Skeletal muscle cell (primary cell): ENCODE results near the gene CELF5.
"Not testable (repeated sequence)": the region's sequence is repeated elsewhere in the genome, so short reads cannot be mapped to it uniquely, and the experiment has no call there.

ENCODE experiments used
- DNase-seq: peaks from one replicate; pipeline ENCODE4 v3.0.0-alpha.2; 2010; ENCODE audit warnings: low read depth
- H3K4me3 ChIP-seq: 2 replicates; pipeline ENCODE4 v1.5.1; 2011; ENCODE audit warnings: low read depth, mild to moderate bottlenecking, control low read depth, low read length, moderate library complexity

Gene CELF5

DNA sequence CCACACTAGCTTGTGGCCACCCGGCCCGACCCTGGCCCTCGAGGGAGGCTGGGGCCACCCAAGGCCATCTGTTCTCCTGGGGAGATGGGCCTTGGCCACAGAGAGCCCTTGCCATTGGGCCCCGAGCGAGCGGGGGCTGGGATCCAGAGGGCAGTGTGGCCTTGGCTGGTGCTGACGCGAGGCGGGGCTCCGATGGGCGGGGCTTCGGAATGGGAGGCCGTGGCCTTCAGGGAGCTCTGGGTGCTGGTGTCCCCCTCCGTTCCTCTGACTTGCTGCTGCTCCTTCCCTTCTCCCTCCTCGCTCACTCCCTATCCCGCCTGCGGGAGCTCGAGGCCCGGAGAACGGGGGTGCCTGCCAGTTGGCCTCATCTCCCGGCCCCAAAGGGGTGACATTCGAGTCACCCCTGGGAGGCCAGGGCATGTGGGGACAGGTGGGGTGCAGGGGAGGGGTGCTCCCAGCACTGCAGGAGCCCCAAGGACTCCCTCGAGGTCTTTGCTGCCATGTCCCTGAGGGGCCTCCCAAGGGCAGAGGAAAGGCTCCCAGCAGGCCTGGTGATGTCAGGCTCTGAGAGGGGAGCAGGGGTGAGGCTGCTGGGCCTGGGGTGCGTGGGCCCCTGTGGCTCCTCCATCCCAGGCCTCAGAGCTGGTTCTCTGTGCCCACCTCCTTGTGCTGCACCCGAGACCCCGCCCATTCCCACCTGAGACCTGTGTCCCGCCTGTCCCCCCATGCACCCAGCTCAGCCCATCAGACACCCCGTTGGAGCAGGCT is 34.6 kb upstream of the CELF5 start:
- no peak overlapping the region for H3K4me3 ChIP-seq
- DNase-seq = no peak

DNA sequence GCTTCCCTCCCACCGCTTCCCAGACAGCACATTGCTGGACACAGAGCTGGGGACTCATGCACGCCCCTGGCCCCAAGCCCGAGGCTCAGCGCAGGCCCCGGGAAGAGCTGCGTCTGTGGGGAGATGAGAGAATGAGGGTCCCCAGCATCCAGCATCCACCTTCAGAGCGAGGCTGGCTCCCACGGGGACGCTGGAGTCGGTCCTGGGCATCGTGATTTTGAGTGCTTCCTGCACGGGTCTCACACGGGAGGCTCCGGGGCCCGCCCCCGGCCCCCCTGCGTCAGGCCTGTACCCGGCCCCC is 34.0 kb upstream of the CELF5 start:
- no peak for DNase-seq
- H3K4me3 ChIP-seq = no peak overlapping the region

DNA sequence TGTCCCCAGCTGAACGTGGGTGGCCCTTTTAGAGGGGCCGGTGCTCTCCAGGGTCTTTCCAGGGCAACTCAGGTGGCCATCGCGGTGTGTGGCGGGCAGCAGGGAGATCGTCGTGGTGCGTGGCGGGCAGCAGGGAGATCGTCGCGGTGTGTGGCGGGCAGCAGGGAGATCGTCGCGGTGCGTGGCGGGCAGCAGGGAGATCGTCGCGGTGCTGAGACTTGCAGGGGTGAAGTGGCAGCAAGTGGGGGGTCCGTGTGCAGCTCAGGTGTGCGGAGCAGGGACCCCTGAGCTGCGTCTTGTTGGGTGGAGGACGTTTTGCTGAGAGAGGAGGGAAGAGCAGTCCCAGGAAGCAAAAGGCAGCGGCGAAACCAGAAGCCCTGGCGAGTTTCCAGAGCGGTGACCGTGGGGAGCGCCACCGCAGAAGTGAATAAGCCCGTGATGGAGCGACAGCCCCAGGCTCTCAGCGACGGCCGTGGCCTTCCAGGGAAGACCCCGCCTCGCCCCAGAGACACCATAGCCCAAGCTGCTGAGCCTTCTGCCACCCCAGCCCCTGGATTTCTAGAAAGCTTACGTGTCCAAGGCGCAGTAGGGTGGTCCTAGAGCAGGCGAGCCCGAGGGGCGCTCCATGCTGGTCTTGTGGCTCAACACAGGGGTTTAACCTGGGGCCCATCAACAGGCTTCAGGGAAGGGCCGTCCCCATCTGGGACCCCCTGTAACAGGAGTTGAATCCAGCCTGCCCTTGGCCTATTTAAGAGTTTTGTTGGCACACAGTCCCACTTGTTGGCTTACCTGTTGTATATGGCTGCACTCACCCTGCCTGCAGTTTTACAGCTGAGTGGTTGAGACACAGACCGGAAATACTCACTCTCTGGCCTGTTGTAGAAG is 33.3 kb upstream of the CELF5 start:
- DNase-seq = no peak
- no peak overlapping the region for H3K4me3 ChIP-seq

DNA sequence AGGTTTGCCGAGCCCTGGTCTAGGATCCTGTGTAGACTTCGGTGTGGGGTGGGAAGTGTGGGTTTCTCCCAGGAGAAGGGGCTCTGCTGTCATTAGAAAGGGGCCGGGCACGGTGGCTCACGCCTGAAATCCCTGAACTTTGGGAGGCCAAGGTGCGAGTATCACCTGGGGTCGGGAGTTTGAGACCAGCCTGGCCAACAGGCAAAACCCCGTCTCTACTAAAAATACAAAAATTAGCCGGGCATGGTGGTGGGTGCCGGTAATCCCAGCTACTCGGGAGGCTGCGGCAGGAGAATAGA is 32.7 kb upstream of the CELF5 start:
- not testable (repeated sequence) for DNase-seq, H3K4me3 ChIP-seq

DNA sequence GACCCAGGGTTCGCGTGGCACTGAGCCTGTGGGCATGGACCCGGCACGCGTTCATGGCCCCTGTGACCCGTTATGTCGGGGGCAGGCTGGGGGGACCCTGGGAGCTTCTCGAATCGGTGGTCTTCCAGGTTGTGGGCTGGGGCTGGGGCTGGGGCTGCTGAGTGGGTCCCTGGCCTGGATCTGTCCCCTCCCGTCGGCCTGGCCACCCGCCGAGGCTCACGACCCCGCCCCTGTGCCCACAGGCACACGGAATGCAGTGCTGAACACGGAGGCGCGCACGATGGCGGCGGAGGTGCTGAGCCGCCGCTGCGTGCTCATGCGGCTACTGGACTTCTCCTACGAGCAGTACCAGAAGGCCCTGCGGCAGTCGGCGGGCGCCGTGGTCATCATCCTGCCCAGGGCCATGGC is 32.2 kb upstream of the CELF5 start:
- no peak for DNase-seq
- no peak overlapping the region for H3K4me3 ChIP-seq

DNA sequence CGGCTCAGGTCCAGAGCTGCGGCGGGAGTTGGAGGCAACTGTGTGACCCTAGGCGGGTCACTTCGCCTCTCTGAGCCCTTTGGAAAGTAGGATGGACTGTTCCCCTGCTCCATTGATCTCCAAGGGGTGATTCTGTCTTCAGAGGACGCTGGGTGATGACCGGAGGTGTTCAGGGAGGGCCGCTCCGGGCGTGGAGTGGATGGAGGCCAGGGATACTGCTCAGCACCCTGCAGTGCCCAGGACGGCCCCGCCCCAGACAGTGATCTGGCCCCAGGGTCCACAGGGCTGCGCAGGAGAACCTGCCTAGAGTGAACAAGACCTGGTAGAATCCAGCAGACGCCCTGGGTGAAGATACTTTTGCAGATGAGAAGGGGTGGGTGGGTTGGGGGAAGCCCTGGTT is 31.8 kb upstream of the CELF5 start:
- no peak overlapping the region for H3K4me3 ChIP-seq
- no peak for DNase-seq

DNA sequence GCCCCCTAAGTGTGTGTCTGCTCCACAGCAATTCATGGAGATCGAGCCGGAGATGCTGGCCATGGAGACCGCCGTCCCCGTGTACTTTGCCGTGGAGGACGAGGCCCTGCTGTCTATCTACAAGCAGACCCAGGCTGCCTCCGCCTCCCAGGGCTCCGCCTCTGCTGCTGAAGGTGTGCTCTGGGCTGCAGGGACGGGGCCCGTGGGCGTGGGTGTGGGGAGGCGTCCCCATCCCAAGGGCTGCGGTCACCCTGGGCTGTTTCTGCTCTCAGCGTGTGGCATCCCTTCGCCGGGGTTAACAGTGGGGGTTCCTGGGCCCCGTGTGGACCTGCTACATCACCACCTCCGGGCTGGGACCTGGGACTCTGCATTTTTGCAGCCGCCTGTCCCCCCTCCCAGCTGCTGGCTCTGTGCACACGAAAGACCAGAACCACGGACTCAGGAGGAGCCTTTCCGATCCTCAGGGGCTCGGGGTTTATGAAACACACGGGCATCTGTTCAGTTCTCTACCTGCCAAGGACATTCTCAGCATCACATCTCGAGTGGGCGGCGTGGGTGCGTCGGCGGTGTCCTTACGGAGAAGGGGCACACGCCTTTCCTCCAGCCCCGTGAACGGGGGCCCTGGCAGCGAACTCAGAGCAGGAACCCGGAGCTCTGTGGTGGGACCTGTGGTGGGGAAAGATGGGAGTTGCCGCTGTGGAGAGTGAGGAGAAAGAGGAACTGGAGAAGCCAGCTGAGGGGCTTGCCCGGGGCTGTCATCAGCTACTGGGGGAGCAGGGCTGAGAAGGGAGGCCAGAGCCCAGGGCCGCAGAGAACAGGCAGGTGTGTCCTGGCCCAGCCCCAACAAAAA is 31.0 kb upstream of the CELF5 start:
- no peak overlapping the region for H3K4me3 ChIP-seq
- no peak for DNase-seq

DNA sequence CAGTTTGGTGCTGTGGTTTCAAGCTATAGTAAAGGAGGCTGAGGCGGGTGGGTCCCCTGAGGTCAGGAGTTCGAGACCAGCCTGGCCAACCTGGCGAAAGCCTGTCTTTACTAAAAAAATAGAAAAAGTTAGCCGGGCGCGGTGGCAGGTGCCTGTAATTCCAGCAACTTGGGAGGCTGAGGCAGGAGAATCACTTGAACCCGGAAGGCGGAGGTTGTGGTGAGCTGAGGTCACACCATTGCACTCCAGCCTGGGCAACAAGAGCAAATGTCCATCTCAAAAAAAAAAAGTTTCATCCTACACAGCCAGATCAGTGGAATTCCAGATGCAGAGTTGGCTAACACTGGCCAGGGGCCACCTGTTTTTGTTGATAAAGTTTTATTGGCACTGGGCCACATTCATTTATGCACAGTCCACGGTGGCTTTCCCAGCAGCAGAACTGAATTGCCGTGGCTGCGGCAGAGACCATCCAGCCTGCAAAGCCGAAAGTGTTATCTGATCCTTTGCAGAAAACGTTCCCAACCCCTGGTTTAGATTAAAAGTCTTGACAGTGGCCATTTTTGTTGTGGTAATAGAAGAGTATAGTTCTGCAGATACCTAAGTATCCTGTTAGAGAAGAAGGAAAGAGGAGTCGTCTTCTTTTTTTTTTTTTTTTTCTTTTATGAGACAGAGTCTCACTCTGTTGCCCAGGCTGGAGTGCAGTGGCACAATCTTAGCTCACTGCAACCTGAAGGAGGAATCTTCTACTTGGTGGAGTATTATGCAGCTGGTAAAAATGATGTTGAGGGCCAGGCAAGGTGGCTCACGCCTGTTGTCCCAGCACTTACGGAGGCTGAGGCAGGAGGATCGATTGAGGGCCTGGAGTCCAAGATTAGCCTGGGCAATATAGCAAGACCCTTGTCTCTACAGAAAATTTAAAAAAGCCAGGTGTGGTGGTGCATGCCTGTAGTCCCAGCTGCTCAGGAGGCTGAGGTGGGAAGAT is 30.1 kb upstream of the CELF5 start:
- no peak for DNase-seq
- no peak overlapping the region for H3K4me3 ChIP-seq

DNA sequence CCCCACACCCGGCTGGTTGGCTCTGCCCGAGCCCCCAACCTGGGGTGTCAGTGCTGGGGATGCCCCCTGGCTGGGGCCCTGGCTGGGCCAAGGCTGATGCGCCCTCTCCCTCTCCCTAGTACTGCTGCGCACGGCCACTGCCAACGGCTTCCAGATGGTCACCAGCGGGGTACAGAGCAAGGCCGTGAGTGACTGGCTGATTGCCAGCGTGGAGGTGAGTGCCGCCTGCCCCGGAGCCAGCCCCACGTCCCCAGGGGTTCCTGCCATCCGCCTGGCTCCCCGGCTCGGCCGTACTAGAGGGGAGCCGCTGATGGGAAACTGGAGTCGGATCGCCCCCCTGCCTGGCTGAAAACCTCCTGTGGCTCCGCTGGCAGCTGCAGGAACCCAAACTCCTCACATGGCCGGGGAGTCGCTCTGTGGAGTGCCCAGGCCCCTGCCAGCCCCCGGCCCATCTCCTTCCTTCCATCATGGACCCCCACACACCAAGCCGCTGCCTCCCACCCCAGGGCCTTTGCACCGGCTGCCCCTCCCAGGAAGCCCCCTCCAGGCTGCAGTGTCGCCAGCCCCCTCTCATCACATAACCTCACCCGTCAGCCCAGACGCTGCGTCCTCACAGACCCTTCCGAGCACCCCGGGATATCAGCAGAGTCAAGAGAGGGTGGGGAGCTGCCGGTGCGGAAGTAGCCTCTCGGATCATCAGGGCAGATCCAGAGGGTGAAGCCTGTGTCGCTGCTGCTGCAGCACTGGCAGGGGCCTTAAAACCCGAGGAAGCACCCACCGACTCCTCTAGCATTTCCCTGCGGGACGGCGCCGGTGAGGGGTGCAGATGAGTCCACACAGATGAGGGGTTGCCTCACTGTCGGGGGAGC is 28.2 kb upstream of the CELF5 start:
- H3K4me3 ChIP-seq = no peak overlapping the region
- no peak for DNase-seq

DNA sequence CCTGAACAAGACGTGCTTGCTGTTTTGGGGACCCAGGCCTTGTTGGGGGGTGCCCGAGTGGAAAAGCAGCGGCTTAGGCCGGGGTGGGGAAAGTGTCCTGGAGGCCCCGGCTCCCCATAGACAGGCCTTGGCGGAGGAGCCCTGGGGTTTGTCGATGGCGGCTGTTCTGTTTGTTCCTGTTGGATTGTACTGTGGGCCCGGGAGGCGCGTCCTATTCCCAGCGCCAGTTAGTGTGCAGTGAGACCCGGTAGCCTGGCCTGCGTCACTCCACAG is 27.6 kb upstream of the CELF5 start:
- H3K4me3 ChIP-seq = no peak overlapping the region
- DNase-seq = no peak

DNA sequence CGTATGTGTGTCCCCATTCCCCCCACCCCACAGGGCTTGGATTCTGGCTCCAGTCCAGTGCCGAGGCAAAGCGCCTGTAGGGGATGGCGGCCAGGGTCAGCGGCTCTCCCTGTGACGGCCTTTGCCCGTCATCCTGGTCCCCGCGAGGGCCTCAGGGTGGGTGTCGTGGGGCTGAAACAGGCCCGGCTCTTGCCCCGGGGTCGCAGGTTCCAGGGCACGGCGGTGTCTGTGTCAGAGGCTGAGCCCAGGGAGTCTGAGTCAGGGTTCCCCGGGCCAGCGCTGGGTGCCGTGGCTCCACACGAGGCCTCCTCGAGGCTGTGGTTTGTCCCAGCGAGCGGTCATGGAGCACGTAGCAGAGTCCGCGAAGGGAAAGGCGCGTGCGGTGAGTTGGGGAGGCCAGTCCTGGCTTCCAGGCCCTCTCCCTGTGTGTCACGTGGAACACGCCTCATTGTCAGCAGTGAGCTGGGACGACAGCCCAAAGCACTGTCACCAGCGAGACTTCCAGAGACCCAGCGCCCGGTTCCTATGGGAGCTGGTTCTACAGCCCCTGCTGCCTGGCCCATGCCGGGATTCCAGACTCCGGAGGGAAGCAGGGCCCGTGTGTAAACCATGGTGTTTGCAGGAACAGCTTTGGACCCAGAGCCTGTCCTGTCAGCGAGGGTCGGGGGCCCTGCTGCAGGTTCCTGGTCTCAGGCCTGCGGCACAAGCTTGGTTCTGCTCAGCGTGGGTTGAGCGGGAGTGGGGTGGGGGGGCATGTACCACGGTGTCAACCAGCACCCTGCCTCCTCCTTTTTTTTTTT is 25.4 kb upstream of the CELF5 start:
- DNase-seq = no peak
- H3K4me3 ChIP-seq = no peak overlapping the region

DNA sequence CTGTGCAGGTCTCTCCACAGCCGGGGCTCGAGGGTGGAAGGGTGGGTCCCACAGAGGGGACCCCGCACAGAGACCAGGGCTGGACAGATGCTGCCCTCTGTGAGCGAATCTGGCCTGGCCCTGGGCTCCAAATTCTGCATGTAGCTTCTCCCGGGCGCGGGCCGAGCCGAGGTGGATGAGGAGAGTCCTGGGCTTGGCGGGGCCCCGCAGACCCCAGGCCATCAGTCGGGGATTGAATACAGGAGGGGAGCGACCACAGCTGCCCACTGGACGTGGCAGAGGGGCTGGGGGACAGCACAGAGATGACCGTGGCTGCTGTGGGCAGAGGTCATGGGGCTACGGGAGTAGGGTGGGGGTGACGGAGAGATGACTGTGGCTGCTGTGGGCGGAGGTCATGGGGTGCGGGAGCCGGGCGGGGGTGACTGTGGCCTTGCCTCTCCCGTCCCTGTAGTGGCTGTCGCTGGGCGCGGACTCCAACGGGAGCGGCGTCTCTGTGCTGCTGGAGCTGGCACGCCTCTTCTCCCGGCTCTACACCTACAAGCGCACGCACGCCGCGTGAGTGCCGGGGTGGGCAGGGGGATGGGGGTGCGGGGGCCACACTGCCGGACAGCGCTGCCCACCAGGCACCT is 23.3 kb upstream of the CELF5 start:
- no peak overlapping the region for H3K4me3 ChIP-seq
- DNase-seq = no peak

DNA sequence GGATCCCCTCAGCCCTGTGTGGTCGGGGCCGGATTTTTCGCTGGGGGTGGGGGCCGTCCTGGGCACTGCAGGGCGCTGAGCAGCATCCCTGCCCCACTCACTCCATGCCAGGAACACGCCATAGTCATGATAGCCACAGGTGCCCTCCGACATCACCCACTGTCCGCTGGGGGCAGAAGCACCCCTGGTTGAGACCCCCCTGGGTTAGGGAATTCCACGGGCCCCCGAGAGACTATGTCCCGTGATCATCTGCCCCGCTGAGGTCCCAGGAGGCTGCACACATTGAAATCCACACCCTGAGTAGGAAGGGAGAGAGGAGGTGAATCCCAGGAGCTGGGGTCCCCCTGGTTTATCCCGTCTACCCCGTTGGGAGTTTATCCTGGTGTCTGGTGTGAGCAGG is 22.6 kb upstream of the CELF5 start:
- no peak overlapping the region for H3K4me3 ChIP-seq
- no peak for DNase-seq

DNA sequence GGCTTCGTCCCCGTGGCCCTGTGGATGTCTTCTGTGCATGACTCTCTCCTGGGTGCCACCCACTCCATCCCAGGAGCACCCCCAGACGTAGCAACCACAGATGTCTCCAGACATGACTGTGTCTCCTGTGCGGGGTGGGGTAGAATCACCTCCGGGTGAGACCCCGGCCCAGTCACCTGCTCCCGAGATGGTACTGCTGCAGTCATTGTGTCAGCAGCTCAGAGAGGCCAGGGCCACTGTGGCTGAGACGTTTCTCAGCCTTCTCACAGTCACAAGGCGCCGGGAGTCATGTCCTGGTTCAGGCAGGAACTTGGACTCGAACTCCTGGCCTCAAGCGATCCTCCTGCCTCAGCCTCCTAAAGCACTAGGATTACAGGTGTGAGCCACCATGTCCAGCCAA is 22.1 kb upstream of the CELF5 start:
- DNase-seq = no peak

DNA sequence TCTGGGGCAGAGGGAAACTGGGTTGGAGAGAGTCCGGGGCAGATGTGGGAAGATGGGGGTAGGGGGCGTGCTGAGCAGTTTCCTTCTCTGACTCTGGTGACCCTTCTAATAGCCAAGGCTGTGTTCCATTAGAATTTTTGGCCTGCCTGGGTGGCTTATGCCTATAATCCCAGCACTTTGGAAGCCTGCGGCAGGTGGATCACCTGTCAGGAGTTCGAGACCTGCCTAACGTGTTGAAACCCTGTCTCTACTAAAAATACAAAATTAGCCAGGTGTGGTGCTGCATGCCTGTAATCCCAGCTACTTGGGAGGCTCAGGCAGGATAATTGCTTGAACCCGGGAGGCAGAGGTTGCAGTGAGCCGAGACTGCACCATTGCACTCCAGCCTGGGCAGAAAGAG is 21.6 kb upstream of the CELF5 start:
- not testable (repeated sequence) for DNase-seq, H3K4me3 ChIP-seq

More for the DNA sequence above, 22.1 kb upstream of the CELF5 start:
- H3K4me3 ChIP-seq = no peak overlapping the region

DNA sequence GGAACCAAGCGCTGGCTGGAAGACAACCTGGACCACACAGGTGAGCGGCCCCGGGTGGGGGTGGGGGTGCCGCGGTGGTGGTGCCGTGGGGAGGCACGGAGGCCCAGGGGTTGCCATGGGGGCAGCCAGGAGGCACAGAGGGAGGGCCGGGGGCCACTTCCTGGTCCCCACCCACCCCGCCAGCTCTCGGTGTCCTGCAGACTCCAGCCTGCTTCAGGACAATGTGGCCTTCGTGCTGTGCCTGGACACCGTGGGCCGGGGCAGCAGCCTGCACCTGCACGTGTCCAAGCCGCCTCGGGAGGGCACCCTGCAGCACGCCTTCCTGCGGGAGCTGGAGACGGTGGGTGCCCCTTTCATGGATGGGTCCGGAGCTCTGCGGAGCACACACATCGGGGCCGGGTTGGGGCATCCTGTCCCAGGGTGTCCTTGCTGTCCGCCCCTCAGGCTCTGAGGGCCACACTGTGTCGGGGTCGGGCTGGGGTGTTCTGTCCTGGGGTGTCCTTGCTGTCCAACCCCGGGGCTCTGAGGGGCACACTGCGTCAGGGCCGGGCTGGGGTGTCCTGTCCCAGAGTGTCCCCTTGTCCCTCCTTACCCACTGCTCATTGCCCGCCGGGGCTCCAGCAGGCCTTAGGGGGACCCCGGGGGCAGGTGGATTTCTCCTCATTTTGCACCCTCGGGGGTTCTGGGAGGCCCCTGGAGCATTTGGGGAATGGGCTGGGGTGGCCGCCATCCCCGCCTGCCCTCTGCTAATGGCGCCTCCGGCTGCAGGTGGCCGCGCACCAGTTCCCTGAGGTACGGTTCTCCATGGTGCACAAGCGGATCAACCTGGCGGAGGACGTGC is 20.4 kb upstream of the CELF5 start:
- no peak overlapping the region for H3K4me3 ChIP-seq
- DNase-seq = no peak
